AG09309 (cell line): ENCODE data around the gene MYLK.

Experiments
- DNase-seq: peaks from one replicate; pipeline ENCODE4 v3.0.0-alpha.2; 2010; ENCODE audit warnings: low read depth
- H3K4me3 ChIP-seq: 2 replicates; pipeline ENCODE4 v1.5.1; 2011; ENCODE audit warnings: mild to moderate bottlenecking, low read depth, low read length, moderate library complexity; ENCODE audit not compliant: control insufficient read depth
- CTCF ChIP-seq: IDR thresholded peaks from 2 replicates; pipeline ENCODE4 v1.5.1; 2011; ENCODE audit warnings: mild to moderate bottlenecking, low read depth, low read length, inconsistent platforms; ENCODE audit not compliant: insufficient read depth, control insufficient read depth; ENCODE audit errors: missing control alignments

MYLK gene

GRCh38 chr3:123640740-123641462 lies 243.2 kb downstream of the MYLK start:
- no peak for TF ChIP-seq CTCF
- DNase-seq: no peak
- no peak overlapping the region for H3K4me3 ChIP-seq

DNA sequence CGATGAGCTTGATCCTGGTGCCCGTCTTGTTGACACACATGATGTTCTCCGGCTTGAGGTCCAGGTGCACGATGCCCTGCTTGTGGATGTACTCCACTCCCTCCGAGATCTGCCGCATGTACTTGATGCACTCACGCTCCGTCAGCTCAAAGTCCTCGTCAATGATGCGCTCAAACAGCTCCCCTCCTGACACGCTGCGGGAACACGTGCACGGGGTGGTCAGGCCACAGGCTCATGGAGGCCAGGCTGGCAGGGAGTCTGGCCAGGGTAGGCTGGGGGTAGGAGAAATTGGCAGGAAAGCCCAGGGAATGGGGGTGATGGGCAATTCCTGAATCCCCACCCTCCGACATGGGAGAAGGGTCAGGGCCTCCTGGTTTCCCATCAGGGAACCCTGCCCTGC lies 243.8 kb downstream of the MYLK start:
- no peak overlapping the region for H3K4me3 ChIP-seq
- no peak for DNase-seq
- no peak for TF ChIP-seq CTCF

DNA sequence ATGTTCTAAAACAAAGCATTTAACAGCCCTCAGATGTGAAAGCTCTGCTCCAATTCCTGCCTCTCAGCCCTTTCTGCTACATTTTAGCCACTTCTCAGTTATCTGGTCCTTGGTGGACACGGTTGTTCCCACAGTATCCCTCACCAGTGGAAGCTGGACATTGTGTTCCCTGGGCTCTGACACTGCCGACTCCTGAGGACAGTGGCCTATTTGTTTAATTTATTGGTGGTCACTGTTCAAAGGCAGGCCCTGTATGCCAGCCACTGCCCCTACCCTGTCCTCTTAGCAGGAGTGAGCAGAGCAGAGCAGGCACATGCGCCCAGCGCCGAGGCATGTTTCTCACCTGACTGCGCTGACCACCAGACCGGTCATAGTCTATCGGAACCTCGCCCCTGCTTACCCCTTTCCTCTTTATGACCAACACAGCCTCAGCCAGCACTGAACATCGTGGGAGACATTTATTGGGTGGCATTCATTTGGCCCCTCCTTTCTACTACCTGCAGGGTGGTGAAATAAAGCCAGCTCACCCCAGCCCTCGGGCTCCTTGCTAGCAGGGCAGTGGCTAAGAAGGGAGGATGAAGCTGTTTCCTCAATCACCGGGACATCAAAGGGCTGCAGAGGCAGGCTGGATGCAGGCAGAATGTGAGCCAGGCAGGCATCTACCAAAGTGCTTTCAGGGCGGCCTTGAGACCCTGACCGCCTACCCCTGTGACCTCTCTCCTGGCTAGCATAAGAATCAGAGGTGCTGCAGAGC lies 245.0 kb downstream of the MYLK start:
- DNase-seq: no peak
- H3K4me3 ChIP-seq: no peak overlapping the region
- no peak for TF ChIP-seq CTCF

DNA sequence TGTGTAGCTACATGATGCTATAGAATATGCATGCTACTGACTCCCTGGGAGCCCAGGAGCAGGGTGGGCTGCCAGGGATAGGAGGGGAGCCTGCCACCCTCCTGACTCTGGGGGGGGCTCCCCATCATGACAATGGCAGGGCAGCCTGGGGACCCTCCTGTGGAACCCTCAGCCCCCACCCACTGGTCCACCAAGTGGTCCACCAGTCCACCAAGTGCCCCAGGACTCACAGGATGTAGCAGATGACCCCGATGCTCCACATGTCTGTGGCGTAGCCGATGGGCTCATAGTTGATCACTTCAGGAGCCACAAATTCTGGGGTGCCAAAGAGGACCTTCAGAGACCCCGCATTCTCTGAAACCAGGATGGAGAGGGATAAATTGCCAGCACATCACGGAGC lies 246.3 kb downstream of the MYLK start:
- H3K4me3 ChIP-seq: no peak overlapping the region
- DNase-seq: no peak
- TF ChIP-seq CTCF: no peak

GRCh38 chr3:123637131-123637530 lies 247.0 kb downstream of the MYLK start:
- no peak for DNase-seq
- H3K4me3 ChIP-seq: no peak overlapping the region
- TF ChIP-seq CTCF: no peak

DNA sequence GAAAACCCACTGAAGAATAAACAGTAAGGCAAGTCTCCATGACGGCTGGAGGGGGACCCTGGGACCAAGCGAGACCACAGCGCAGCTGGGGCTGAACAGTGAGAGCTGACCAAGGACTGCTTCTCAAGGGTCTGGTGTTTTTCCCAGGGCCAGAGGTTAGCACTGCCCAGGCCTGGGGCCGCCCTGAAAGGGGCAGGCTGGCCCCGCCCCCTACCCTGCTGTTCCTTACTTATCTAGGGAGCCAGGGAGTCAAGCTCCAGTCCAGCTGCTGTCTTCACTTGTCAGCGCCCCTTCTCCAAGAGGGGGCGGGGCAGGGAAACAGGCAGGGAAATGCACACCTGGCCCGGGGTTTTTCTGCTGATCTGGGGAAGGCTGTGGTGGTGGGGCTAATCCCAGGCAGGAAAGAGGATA lies 247.7 kb downstream of the MYLK start:
- no peak for DNase-seq
- H3K4me3 ChIP-seq: no peak overlapping the region
- TF ChIP-seq CTCF: no peak

- no peak overlapping the region for H3K4me3 ChIP-seq
- no peak for TF ChIP-seq CTCF
- DNase-seq: no peak
Measured at GRCh38 chr3:123635717-123636116, 248.4 kb downstream of the MYLK start.
